ENCODE measurements around the gene GIT2. TPM values are rescaled to one million over a fixed set of nuclear protein-coding genes. Genes with fewer than 3 reads are reported as not detected.

The GIT2 gene
- total and polyA plus RNA-seq, 2 experiments from 2014 or later, result 15.8 to 20.9 TPM

GRCh38 chr12:110002676-110003515 is 6.7 kb upstream of the GIT2 start:
- Histone ChIP-seq H3K27me3 (ENCODE audit: insufficient read depth) (peaks cover 19% of the 10 kb centered on the region), H3F3A (replicated peaks; ENCODE audit: low read depth) (0 out of 2 replicates have a peak, but pooled peaks cover under 1% of the 10 kb centered on the region), H3K36me3 (ENCODE audit: insufficient read depth) (no peaks in the 10 kb centered on the region), H2AFZ (no peak overlapping the region), H3K4me2 (no peak overlapping the region), H3K4me1 (ENCODE audit: insufficient read depth) (peaks cover 11% of the 10 kb centered on the region; the same call in 1 of the 2 replicates), H3K9me2 (ENCODE audit: insufficient read depth) (no peaks in the 10 kb centered on the region), H3K27ac (ENCODE audit: low read depth) (no peak overlapping the region), H4K20me1 (replicated peaks; ENCODE audit: insufficient read depth) (no peaks in the 10 kb centered on the region; the same call in 1 of the 2 replicates), H3K4me3 (no peak overlapping the region), H3K79me2 (replicated peaks; ENCODE audit: insufficient read depth) (no peaks in the 10 kb centered on the region; the same call in 1 of the 2 replicates)
- peaks cover 16% of the 10 kb centered on the region for H3K27me3 Mint-ChIP-seq (ENCODE audit: insufficient read depth, low read depth, poor library complexity)
- no peaks in the 10 kb centered on the region; the same call in 2 of the 3 replicates for H3K36me3 Mint-ChIP-seq (ENCODE audit: low read depth)
- no peaks in the 10 kb centered on the region for H3K9me3 Mint-ChIP-seq
- ATAC-seq (no peak), DNase-seq (ENCODE audit: low spot score) (no peak)
- TF ChIP-seq ETS1 (IDR thresholded peaks at IDR 0.05) (no peak), ZNF331 (CRISPR knock-in tag; IDR thresholded peaks at IDR 0.05; ENCODE audit: low read depth) (no peak), POLR2AphosphoS5 (IDR thresholded peaks at IDR 0.05; ENCODE audit: low read depth) (no peak), REST (IDR thresholded peaks at IDR 0.05; ENCODE audit: unreplicated experiment) (no peak)
- peaks cover 3% of the 10 kb centered on the region for H3K4me1 Mint-ChIP-seq
- H3K4me3 Mint-ChIP-seq, result no peak overlapping the region
- H3K27ac Mint-ChIP-seq, result no peak overlapping the region

GRCh38 chr12:110001596-110001995 is 5.4 kb upstream of the GIT2 start:
- H4K20me1 ChIP-seq (replicated peaks; ENCODE audit: insufficient read depth), result no peaks in the 10 kb centered on the region; the same call in 1 of the 2 replicates
- H3K9me2 ChIP-seq (ENCODE audit: insufficient read depth), result 0 out of 2 replicates have a peak, but pooled peaks cover under 1% of the 10 kb centered on the region
- H3K79me2 ChIP-seq (replicated peaks; ENCODE audit: insufficient read depth), result no peaks in the 10 kb centered on the region; the same call in 1 of the 2 replicates
- Mint-ChIP-seq H3K4me1 (peaks cover 5% of the 10 kb centered on the region), H3K9me3 (no peaks in the 10 kb centered on the region), H3K4me3 (no peak overlapping the region), H3K27me3 (ENCODE audit: insufficient read depth, low read depth, poor library complexity) (peaks cover 16% of the 10 kb centered on the region), H3K36me3 (ENCODE audit: low read depth) (no peaks in the 10 kb centered on the region; the same call in 2 of the 3 replicates), H3K27ac (no peak overlapping the region)
- peaks cover 19% of the 10 kb centered on the region for H3K27me3 ChIP-seq (ENCODE audit: insufficient read depth)
- H3K4me1 ChIP-seq (ENCODE audit: insufficient read depth), result peaks cover 17% of the 10 kb centered on the region
- H3K36me3 ChIP-seq (ENCODE audit: insufficient read depth), result no peaks in the 10 kb centered on the region
- H3K4me2 ChIP-seq, result no peak overlapping the region
- no peak for ATAC-seq
- H3F3A ChIP-seq (replicated peaks; ENCODE audit: low read depth), result 0 out of 2 replicates have a peak, but pooled peaks cover 2% of the 10 kb centered on the region
- H2AFZ ChIP-seq, result no peak overlapping the region
- no peak overlapping the region for H3K4me3 ChIP-seq
- no peak for DNase-seq (ENCODE audit: low spot score)
- H3K27ac ChIP-seq (ENCODE audit: low read depth), result no peak overlapping the region
- TF ChIP-seq REST (IDR thresholded peaks at IDR 0.05; ENCODE audit: unreplicated experiment), result no peak

Measured in GM23338 (cell line).